NCI-H1436 treated with DMSO at 0.1 percent for 48 hours (cell line): ENCODE results near the gene TSHR.

Source experiments
- DNase-seq: peaks from one replicate; lab custom pipeline; 2025; lab: John Stamatoyannopoulos, UW

The TSHR gene

DNA sequence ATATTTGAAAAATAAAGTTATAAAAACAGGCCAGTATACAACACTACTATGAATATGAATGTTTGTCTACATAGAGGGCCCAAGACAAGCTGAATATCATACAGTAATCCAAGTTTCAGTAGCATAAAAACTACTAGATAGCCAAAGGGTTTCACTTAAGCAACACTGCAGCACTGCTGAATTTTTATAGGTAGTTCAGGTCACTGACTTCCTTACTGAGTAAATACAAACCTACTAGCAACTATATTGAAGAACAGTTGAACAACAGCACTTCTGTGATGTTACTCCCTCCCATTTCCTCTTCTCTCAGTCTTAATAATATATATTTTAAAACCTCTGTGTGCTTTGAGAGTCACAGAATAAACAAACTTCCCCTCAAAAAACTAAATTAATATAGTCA, 222.6 kb downstream of the TSHR start:
- no peak for DNase-seq

- DNase-seq = no peak
Measured at GRCh38 chr14:81179631-81180030, 224.2 kb downstream of the TSHR start.

- no peak for DNase-seq
Measured at GRCh38 chr14:81187832-81188522, 232.6 kb downstream of the TSHR start.

DNA sequence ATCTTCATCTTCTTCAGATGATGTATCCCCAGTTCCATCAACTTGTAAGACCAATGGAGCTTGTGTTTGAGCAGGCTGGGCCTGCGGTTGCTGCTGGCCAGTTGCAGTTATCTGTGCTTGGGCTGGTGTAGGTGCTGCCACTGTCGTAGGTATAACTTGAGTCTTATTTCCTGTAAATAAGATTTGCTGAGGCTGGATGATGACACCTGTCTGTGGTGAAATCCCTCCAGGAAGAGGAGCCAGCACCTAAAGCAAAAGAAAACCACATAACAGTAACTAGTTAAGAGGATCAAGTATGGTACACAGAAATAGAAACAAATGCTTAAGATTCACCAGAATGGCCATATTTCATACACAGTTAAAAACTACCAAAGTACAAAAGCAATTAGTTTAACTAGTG, 237.2 kb downstream of the TSHR start:
- no peak for DNase-seq

- DNase-seq = no peak
Measured at GRCh38 chr14:81193924-81194633, 238.7 kb downstream of the TSHR start.
